ENCODE data around the gene NDC1.

GRCh38 chr1:53860967-53861411 is 22.9 kb upstream of the NDC1 start:
- TF ChIP-seq FOSL2 (IDR thresholded peaks at IDR 0.05; ENCODE audit: borderline replicate concordance, low read depth): no peak
- TF ChIP-seq CTCF (IDR thresholded peaks at IDR 0.05): peak; percentile 88
- TF ChIP-seq NFIC (IDR thresholded peaks at IDR 0.05; ENCODE audit: borderline replicate concordance): no peak
- TF ChIP-seq SMC3 (IDR thresholded peaks at IDR 0.05; ENCODE audit: low read depth, low read length): peak; percentile 62
- TF ChIP-seq YY1 (IDR thresholded peaks at IDR 0.05; ENCODE audit: low read depth): no peak
- TF ChIP-seq ZBTB33 (IDR thresholded peaks at IDR 0.05; ENCODE audit: borderline replicate concordance, low read depth): no peak
- TF ChIP-seq POLR2AphosphoS5 (IDR thresholded peaks at IDR 0.05; ENCODE audit: low read depth, low read length): no peak
- no peak for TF ChIP-seq TAF1 (IDR thresholded peaks at IDR 0.05; ENCODE audit: borderline replicate concordance, low read depth, low read length)
- no peak for TF ChIP-seq EP300 (IDR thresholded peaks at IDR 0.05; ENCODE audit: borderline replicate concordance in 1 of 2, low read depth in 1 of 2, low read length in 1 of 2)

All from SK-N-SH (cell line).